Body of pancreas (tissue), 4 donors: Measurements from ENCODE around the gene PRPF8.

ENCODE experiments used
- POLR2A ChIP-seq, 3 donors: fragments of 450-650 bp; IDR thresholded peaks; one replicate each; pipeline ENCODE4 v1.6.1; 2016; ENCODE audit warnings: antibody characterized with exemption in 3 of 3, mild to moderate bottlenecking in 2 of 3
- TF ChIP-seq, protein P1 (sequence below), 7 experiments: fragments of 450-650 bp in 4 of 7; fragments of 200-600 bp in 3 of 7; sonication (generic) in 3 of 7; IDR thresholded peaks; one replicate each; pipeline ENCODE4 v1.5.1; 2016 to 2019; ENCODE audit warnings: antibody characterized with exemption in 7 of 7

DNA sequence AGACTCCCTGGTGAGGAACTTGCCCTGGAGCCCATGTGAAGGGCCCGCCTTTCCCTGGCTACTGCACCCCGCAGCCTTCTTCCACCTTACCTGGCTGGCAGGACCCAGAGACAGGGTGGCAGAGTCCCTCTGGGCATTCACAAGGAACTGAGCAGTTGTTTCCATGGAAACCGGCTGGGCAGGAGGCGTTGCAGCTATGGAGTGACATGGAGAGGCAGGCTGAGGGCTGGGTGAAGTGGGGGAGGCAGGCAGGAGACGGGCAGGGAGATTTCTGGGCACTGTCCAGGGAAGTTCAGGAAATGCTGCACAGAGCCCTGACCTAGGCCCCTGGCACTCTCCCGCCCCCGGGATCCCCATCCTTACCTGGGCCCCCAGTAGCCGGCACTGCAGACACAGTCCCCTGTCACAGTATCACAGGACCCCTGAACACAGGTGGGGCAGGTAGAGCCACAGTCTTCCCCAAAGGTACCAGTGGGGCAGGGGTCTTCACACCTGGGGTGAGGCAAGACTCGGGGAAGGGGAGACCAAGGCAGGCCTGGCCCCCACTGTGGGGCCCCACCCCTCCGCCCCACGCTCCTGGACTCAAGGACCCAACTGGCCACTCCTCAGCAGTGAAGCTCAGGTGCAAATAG, 45.0 kb downstream of the PRPF8 start:
- TF ChIP-seq, protein P1, sequence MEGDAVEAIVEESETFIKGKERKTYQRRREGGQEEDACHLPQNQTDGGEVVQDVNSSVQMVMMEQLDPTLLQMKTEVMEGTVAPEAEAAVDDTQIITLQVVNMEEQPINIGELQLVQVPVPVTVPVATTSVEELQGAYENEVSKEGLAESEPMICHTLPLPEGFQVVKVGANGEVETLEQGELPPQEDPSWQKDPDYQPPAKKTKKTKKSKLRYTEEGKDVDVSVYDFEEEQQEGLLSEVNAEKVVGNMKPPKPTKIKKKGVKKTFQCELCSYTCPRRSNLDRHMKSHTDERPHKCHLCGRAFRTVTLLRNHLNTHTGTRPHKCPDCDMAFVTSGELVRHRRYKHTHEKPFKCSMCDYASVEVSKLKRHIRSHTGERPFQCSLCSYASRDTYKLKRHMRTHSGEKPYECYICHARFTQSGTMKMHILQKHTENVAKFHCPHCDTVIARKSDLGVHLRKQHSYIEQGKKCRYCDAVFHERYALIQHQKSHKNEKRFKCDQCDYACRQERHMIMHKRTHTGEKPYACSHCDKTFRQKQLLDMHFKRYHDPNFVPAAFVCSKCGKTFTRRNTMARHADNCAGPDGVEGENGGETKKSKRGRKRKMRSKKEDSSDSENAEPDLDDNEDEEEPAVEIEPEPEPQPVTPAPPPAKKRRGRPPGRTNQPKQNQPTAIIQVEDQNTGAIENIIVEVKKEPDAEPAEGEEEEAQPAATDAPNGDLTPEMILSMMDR (IDR thresholded peaks at IDR 0.05), result no peak
- no peak for TF ChIP-seq POLR2A (IDR thresholded peaks at IDR 0.05)
